Cardiac muscle cell (in vitro differentiated cells and primary cell): ENCODE measurements around the gene PDPK1. TPM values are rescaled to one million over a fixed set of nuclear protein-coding genes. Genes with fewer than 3 reads are reported as not detected.

Experiments used
- DNase-seq, 2 donors: peaks; one replicate each; pipeline versions ENCODE4 v3.0.0 to v3.0.0-alpha.2; 2010 to 2017; ENCODE audit warnings: low read depth in 1 of 2, low spot score in 1 of 2
- H3K27ac ChIP-seq: fragments of 200-600 bp; sonication (generic); 2 replicates; pipeline ENCODE4 v1.5.1; 2016
- H3K27me3 ChIP-seq: fragments of 200-600 bp; sonication (generic); 2 replicates; pipeline ENCODE4 v1.6.0; 2016; ENCODE audit warnings: control low read depth
- H3K36me3 ChIP-seq: fragments of 200-600 bp; sonication (generic); 2 replicates; pipeline ENCODE4 v1.5.1; 2016; ENCODE audit warnings: control low read depth
- H3K4me1 ChIP-seq: fragments of 200-600 bp; sonication (generic); 2 replicates; pipeline ENCODE4 v1.8.1; 2017; ENCODE audit warnings: low read depth, mild to moderate bottlenecking, mixed run types
- H3K4me3 ChIP-seq: fragments of 200-600 bp; sonication (generic); 2 replicates; pipeline ENCODE4 v1.5.1; 2016; ENCODE audit warnings: mild to moderate bottlenecking
- H3K9me3 ChIP-seq: fragments of 200-600 bp; sonication (generic); 2 replicates; pipeline ENCODE4 v1.5.1; 2017; ENCODE audit warnings: low read depth, mild to moderate bottlenecking, control low read depth
- CTCF ChIP-seq: IDR thresholded peaks from 2 replicates; pipeline ENCODE4 v1.5.1; 2012; ENCODE audit warnings: low read depth, mild to moderate bottlenecking, low read length
- polyA plus RNA-seq: library from polyadenylated mRNA; unstranded; fragments of >200 nt; fragmentation: Nextera tagmentation; extraction: Ambion mirVana; gene quantifications from 2 replicates; pipeline ENCODE4 v1.2.1, GENCODE V29; 2016
- total RNA-seq: library from RNA; depleted of rRNA; stranded (reverse); fragments of >200 nt; gene quantifications from 2 replicates; pipeline ENCODE4 v1.2.3, GENCODE V29; 2016

PDPK1 gene
- total and polyA plus RNA-seq, 2 experiments from 2014 or later, result 22.4 to 28.6 TPM

- peaks cover 6% of the 10 kb centered on the region for H3K36me3 ChIP-seq
- no peaks in the 10 kb centered on the region for H3K27me3 ChIP-seq
- H3K27ac ChIP-seq, result no peak overlapping the region
- no peak for DNase-seq
- H3K4me3 ChIP-seq, result no peak overlapping the region
- no peaks in the 10 kb centered on the region for H3K9me3 ChIP-seq
- no peaks in the 10 kb centered on the region for H3K4me1 ChIP-seq
- TF ChIP-seq CTCF, result no peak
These were observed 43.2 kb upstream of the PDPK1 start for GRCh38 chr16:2494616-2495015.

- DNase-seq, result no peak
- Histone ChIP-seq H3K4me1 (no peaks in the 10 kb centered on the region), H3K27ac (no peak overlapping the region), H3K4me3 (no peak overlapping the region), H3K36me3 (peaks cover 6% of the 10 kb centered on the region), H3K27me3 (no peaks in the 10 kb centered on the region), H3K9me3 (no peaks in the 10 kb centered on the region)
- no peak for TF ChIP-seq CTCF
These were observed 42.8 kb upstream of the PDPK1 start for GRCh38 chr16:2495041-2495440.

GRCh38 chr16:2496223-2497115 is 41.4 kb upstream of the PDPK1 start:
- no peak overlapping the region for H3K4me3 ChIP-seq
- H3K9me3 ChIP-seq, result no peaks in the 10 kb centered on the region
- DNase-seq, result no peak
- H3K4me1 ChIP-seq, result no peaks in the 10 kb centered on the region
- H3K27me3 ChIP-seq, result no peaks in the 10 kb centered on the region
- H3K36me3 ChIP-seq, result peaks cover 6% of the 10 kb centered on the region
- no peak overlapping the region for H3K27ac ChIP-seq
- no peak for TF ChIP-seq CTCF

GRCh38 chr16:2497116-2497630 is 40.6 kb upstream of the PDPK1 start:
- DNase-seq, result peak in 1 of 2 donors; percentile 64
- peaks cover 4% of the 10 kb centered on the region for H3K4me1 ChIP-seq
- no peaks in the 10 kb centered on the region for H3K9me3 ChIP-seq
- no peak overlapping the region for H3K27ac ChIP-seq
- H3K4me3 ChIP-seq, result no peak overlapping the region
- H3K36me3 ChIP-seq, result peaks cover 6% of the 10 kb centered on the region
- no peak for TF ChIP-seq CTCF
- no peaks in the 10 kb centered on the region for H3K27me3 ChIP-seq

GRCh38 chr16:2497695-2498484 is 39.9 kb upstream of the PDPK1 start:
- Histone ChIP-seq H3K4me3 (no peak overlapping the region), H3K4me1 (peaks cover 6% of the 10 kb centered on the region), H3K27ac (no peak overlapping the region), H3K9me3 (no peaks in the 10 kb centered on the region), H3K36me3 (peaks cover 6% of the 10 kb centered on the region), H3K27me3 (no peaks in the 10 kb centered on the region)
- no peak for DNase-seq
- no peak for TF ChIP-seq CTCF
